Heart left ventricle (tissue), 16 donors: Measurements from ENCODE around the gene FBL. TPM values are rescaled to one million over a fixed set of nuclear protein-coding genes. Genes with fewer than 3 reads are reported as not detected.

ENCODE experiments used
- ATAC-seq, 4 donors: fragments of 200-7000 bp; cut with Tn5 transposase; one replicate each; pipeline ENCODE4 v1.9.1; 2020 to 2022; ENCODE audit warnings: moderate library complexity in 4 of 4, mild to moderate bottlenecking in 3 of 4, moderate number of reproducible peaks in 1 of 4
- DNase-seq, 5 donors: peaks; one replicate each; pipeline ENCODE4 v3.0.0-alpha.2; 2020
- H3K27ac ChIP-seq, 12 donors: fragments of 200-600 bp; sonication (generic) in 4 of 12; one replicate each; pipeline versions ENCODE4 v1.5.0 to v1.8.0; 2016 to 2022; ENCODE audit warnings: mild to moderate bottlenecking in 2 of 12
- H3K27me3 ChIP-seq, 9 donors: fragments of 200-600 bp; sonication (generic) in 2 of 9; one replicate each; pipeline versions ENCODE4 v1.5.1 to v1.8.0; 2016 to 2022; ENCODE audit warnings: mild to moderate bottlenecking in 3 of 9
- H3K36me3 ChIP-seq, 9 donors: fragments of 200-600 bp; sonication (generic) in 2 of 9; one replicate each; pipeline versions ENCODE4 v1.5.0 to v1.8.0; 2018 to 2022; ENCODE audit warnings: mild to moderate bottlenecking in 2 of 9
- H3K4me1 ChIP-seq, 12 donors: fragments of 200-600 bp; sonication (generic) in 4 of 12; one replicate each; pipeline versions ENCODE4 v1.5.0 to v1.8.0; 2016 to 2022; ENCODE audit warnings: mild to moderate bottlenecking in 3 of 12
- H3K4me3 ChIP-seq, 12 donors: fragments of 200-600 bp; sonication (generic) in 4 of 12; one replicate each; pipeline versions ENCODE4 v1.5.0 to v1.8.0; 2017 to 2022; ENCODE audit warnings: mild to moderate bottlenecking in 9 of 12, moderate library complexity in 4 of 12
- H3K9me3 ChIP-seq, 12 donors: fragments of 200-600 bp; sonication (generic) in 4 of 12; one replicate each; pipeline versions ENCODE4 v1.5.0 to v1.8.0; 2016 to 2022; ENCODE audit warnings: mild to moderate bottlenecking in 1 of 12
- CTCF ChIP-seq, 12 donors: fragments of 200-600 bp; sonication (generic) in 4 of 12; IDR thresholded peaks; one replicate each; pipeline versions ENCODE4 v1.5.0 to v1.8.0; 2018 to 2022; ENCODE audit warnings: antibody characterized with exemption in 12 of 12, mild to moderate bottlenecking in 5 of 12
- POLR2A ChIP-seq, 2 donors: fragments of 450-650 bp; IDR thresholded peaks; one replicate each; pipeline ENCODE4 v1.6.1; 2017; ENCODE audit warnings: antibody characterized with exemption in 2 of 2, mild to moderate bottlenecking in 2 of 2, moderate library complexity in 2 of 2
- WGBS, 4 donors: extraction: QIAGEN DNeasy Blood & Tissue Kit in 2 of 4; methylation state at CpG; one replicate each; pipeline versions ENCODE4 v1.1.5 to v1.1.7; 2013 to 2018; 5-methylcytosine and 5-hydroxymethylcytosine counted together
- intact Hi-C, 10 donors: fragments of 100-400 bp; cut with DNase I; formaldehyde crosslinking; loops; one replicate each; pipeline versions ENCODE4 v1.11.1 to v1.14.2; 2022
- polyA plus RNA-seq, 2 donors: library from polyadenylated mRNA; stranded (reverse); fragments of 200-250 nt; gene quantifications; one replicate each; pipeline ENCODE4 v1.2.3, GENCODE V29; 2013
- total RNA-seq, 9 donors: library from RNA; depleted of rRNA in 2 of 9; stranded (reverse); fragments of >200 nt in 2 of 9; fragmentation: NEBNext Ultra II Directional in 3 of 9; extraction: Animal tissue kit (Norgen Biotek cat#: 25700) in 3 of 9; gene quantifications; one replicate each; pipeline versions ENCODE4 v1.1.0 to v1.2.4, GENCODE V29; 2016 to 2023
- donor health status: ischemic (EF 13 %, LVEDD 7.1; RV severe dilation, severe dysfunction).
- donor health status: healthy with polysubstance abuse.
- donor health status: DM: no; HTN: yes; CAD: no.
- donor health status: DM: no; HTN: no; CAD: no.
- donor health status: ischemic (EF 25% LVEDD 6.9; RV normal size, moderate dysfunction).
- donor health status: ischemic (EF 25% LVEDD 5.7; RV mildly dilated, moderate dysfunction).
- donor health status: healthy.
- donor health status: DM: yes; HTN: yes; CAD: no.
- donor health status: ischemic (EF 35%, LVEDD 5.7; RV mildly dilated, moderate dysfunction).
- donor health status: nonischemic (EF 11% LVEDD 7.7; RV severe dilation, severe dysfunction).
- donor health status: DM: yes; HTN: yes; CAD: no.
- donor health status: PGD.
- donor health status: ischemic (EF 29% LVEDD 5.4; RV normal size, mild dysfunction).
- donor health status: nonischemic (EF 23%, LVEDD 6.1; RV moderate dilation, normal function).

Gene FBL
- total and polyA plus RNA-seq, 11 donors, result 44.3 to 169 (median 72.5) TPM

- intact Hi-C loops, result no loop called here
- DNase-seq (peak in 1 of 5 donors; percentile 33), ATAC-seq (no peak)
- TF ChIP-seq POLR2A (IDR thresholded peaks at IDR 0.05), result no peak
- TF ChIP-seq CTCF (IDR thresholded peaks at IDR 0.05), result no peak
- Histone ChIP-seq H3K36me3 (no peaks in the 10 kb centered on the region), H3K4me3 (no peak overlapping the region), H3K4me1 (no peaks in the 10 kb centered on the region), H3K27ac (no peak overlapping the region), H3K9me3 (no peaks in the 10 kb centered on the region), H3K27me3 (peaks cover 0 to 1% (median 0%) of the 10 kb centered on the region in 9 donors)
- WGBS, 4 donors, result 42 to 66% (median 45%) methylated on average over 12 to 16 of the region's 16 CpGs
These were observed 24.2 kb upstream of the FBL start for GRCh38 chr19:39870171-39870971.

- Histone ChIP-seq H3K27me3 (no peaks in the 10 kb centered on the region), H3K27ac (no peak overlapping the region), H3K4me1 (no peaks in the 10 kb centered on the region), H3K36me3 (no peaks in the 10 kb centered on the region), H3K4me3 (no peak overlapping the region), H3K9me3 (no peaks in the 10 kb centered on the region)
- DNase-seq (peak in 1 of 5 donors; percentile 27), ATAC-seq (no peak)
- TF ChIP-seq POLR2A (IDR thresholded peaks at IDR 0.05) (no peak), CTCF (IDR thresholded peaks at IDR 0.05) (no peak)
- WGBS, 4 donors, result 88 to 94% (median 90%) methylated on average over 6 of the region's 6 CpGs
- intact Hi-C loops, result no loop called here
These were observed 21.8 kb upstream of the FBL start for GRCh38 chr19:39867952-39868351.

- TF ChIP-seq POLR2A (IDR thresholded peaks at IDR 0.05), result no peak
- no peak for TF ChIP-seq CTCF (IDR thresholded peaks at IDR 0.05)
- Histone ChIP-seq H3K27me3 (no peaks in the 10 kb centered on the region), H3K36me3 (no peaks in the 10 kb centered on the region), H3K4me1 (no peaks in the 10 kb centered on the region), H3K4me3 (no peak overlapping the region), H3K27ac (no peak overlapping the region), H3K9me3 (no peaks in the 10 kb centered on the region)
- ATAC-seq (no peak), DNase-seq (no peak)
- 88 to 94% (median 90%) methylated on average over 2 of the region's 2 CpGs for WGBS, 4 donors
- intact Hi-C loops, result no loop called here
These were observed 21.0 kb upstream of the FBL start for GRCh38 chr19:39867133-39867532.

- DNase-seq (no peak), ATAC-seq (no peak)
- Histone ChIP-seq H3K27ac (no peak overlapping the region), H3K4me3 (no peak overlapping the region), H3K9me3 (no peaks in the 10 kb centered on the region), H3K4me1 (no peaks in the 10 kb centered on the region), H3K36me3 (no peaks in the 10 kb centered on the region), H3K27me3 (no peaks in the 10 kb centered on the region)
- no peak for TF ChIP-seq CTCF (IDR thresholded peaks at IDR 0.05)
- TF ChIP-seq POLR2A (IDR thresholded peaks at IDR 0.05), result no peak
- 82 to 84% (median 83%) methylated on average over 5 of the region's 5 CpGs for WGBS, 4 donors
- intact Hi-C loops, result no loop called here
These were observed 19.8 kb upstream of the FBL start for GRCh38 chr19:39865953-39866352.
